Liver (tissue), 9 donors: ENCODE results near the gene SRGAP3. TPM values are rescaled to one million over a fixed set of nuclear protein-coding genes. Genes with fewer than 3 reads are reported as not detected.

Experiments used
- DNase-seq: peaks from one replicate; pipeline ENCODE4 v3.0.0-alpha.2; 2017; ENCODE audit warnings: low spot score
- H3K27ac ChIP-seq, 2 donors: one replicate each; pipeline ENCODE4 v1.7.0; 2013; ENCODE audit warnings: inconsistent platforms in 2 of 2, low read length in 2 of 2, control low read depth in 1 of 2, low read depth in 1 of 2, mild to moderate bottlenecking in 1 of 2
- H3K27me3 ChIP-seq, 4 donors: one replicate each; pipeline versions ENCODE4 v1.6.1 to v1.7.0; 2013; ENCODE audit warnings: low read length in 3 of 4, inconsistent platforms in 1 of 4, mild to moderate bottlenecking in 1 of 4, moderate library complexity in 1 of 4; ENCODE audit not compliant: control insufficient read depth in 4 of 4, insufficient read depth in 4 of 4
- H3K36me3 ChIP-seq, 4 donors: one replicate each; pipeline versions ENCODE4 v1.6.1 to v1.7.0; 2013; ENCODE audit warnings: low read length in 3 of 4, mild to moderate bottlenecking in 3 of 4, low read depth in 1 of 4, moderate library complexity in 1 of 4; ENCODE audit not compliant: control insufficient read depth in 4 of 4, insufficient read depth in 3 of 4
- H3K4me1 ChIP-seq, 4 donors: one replicate each; pipeline versions ENCODE4 v1.6.1 to v1.7.0; 2013; ENCODE audit warnings: low read length in 3 of 4, mild to moderate bottlenecking in 3 of 4, moderate library complexity in 1 of 4; ENCODE audit not compliant: control insufficient read depth in 4 of 4, insufficient read depth in 4 of 4
- H3K4me3 ChIP-seq, 3 donors: one replicate each; pipeline versions ENCODE4 v1.6.1 to v1.7.0; 2013; ENCODE audit warnings: low read length in 3 of 3, control low read depth in 1 of 3, low read depth in 1 of 3, mild to moderate bottlenecking in 1 of 3
- H3K9ac ChIP-seq, 2 donors: one replicate each; pipeline ENCODE4 v1.7.0; 2013; ENCODE audit warnings: low read length in 2 of 2, mild to moderate bottlenecking in 2 of 2, moderate library complexity in 2 of 2, control low read depth in 1 of 2, low read depth in 1 of 2
- H3K9me3 ChIP-seq, 4 donors: one replicate each; pipeline versions ENCODE4 v1.6.1 to v1.7.0; 2013; ENCODE audit warnings: low read length in 3 of 4; ENCODE audit not compliant: control insufficient read depth in 4 of 4
- ATF3 ChIP-seq: IDR thresholded peaks from 2 replicates; pipeline ENCODE4 v1.6.1; 2016; ENCODE audit warnings: antibody characterized with exemption
- CTCF ChIP-seq: fragments of 150-350 bp; IDR thresholded peaks from 2 replicates; pipeline ENCODE4 v1.5.1; 2017; ENCODE audit warnings: improper control_type of control experiment, low read depth, low read length; ENCODE audit not compliant: missing input control
- EGR1 ChIP-seq, 2 donors: IDR thresholded peaks; 2 replicates each; pipeline ENCODE4 v1.6.1; 2016 to 2018; ENCODE audit warnings: antibody characterized with exemption in 2 of 2, low read depth in 2 of 2
- FOXA1 ChIP-seq: IDR thresholded peaks from 2 replicates; pipeline ENCODE4 v1.6.1; 2016; ENCODE audit warnings: antibody characterized with exemption
- FOXA2 ChIP-seq: IDR thresholded peaks from 2 replicates; pipeline ENCODE4 v1.6.1; 2016; ENCODE audit warnings: antibody characterized with exemption
- GABPA ChIP-seq, 2 donors: IDR thresholded peaks in 1 of 2; conservative IDR thresholded peaks in 1 of 2; 2 replicates each; pipeline ENCODE4 v1.6.1; 2016; ENCODE audit warnings: antibody characterized with exemption in 2 of 2, mild to moderate bottlenecking in 1 of 2, moderate library complexity in 1 of 2
- HNF4A ChIP-seq, 2 donors: conservative IDR thresholded peaks; 2 replicates each; pipeline ENCODE4 v1.6.1; 2016; ENCODE audit warnings: antibody characterized with exemption in 2 of 2, mild to moderate bottlenecking in 2 of 2
- HNF4G ChIP-seq: IDR thresholded peaks from 2 replicates; pipeline ENCODE4 v1.6.1; 2016; ENCODE audit warnings: antibody characterized with exemption
- JUND ChIP-seq, 2 donors: IDR thresholded peaks; 2 replicates each; pipeline ENCODE4 v1.6.1; 2016; ENCODE audit warnings: antibody characterized with exemption in 2 of 2
- NR2F2 ChIP-seq: IDR thresholded peaks from 2 replicates; pipeline ENCODE4 v1.6.1; 2016; ENCODE audit warnings: antibody characterized with exemption
- RAD21 ChIP-seq, 2 donors: IDR thresholded peaks; 2 replicates each; pipeline ENCODE4 v1.6.1; 2016; ENCODE audit warnings: antibody characterized with exemption in 2 of 2, mild to moderate bottlenecking in 2 of 2
- REST ChIP-seq: IDR thresholded peaks from 2 replicates; pipeline ENCODE4 v1.6.1; 2016; ENCODE audit warnings: antibody characterized with exemption, mild to moderate bottlenecking
- RXRA ChIP-seq, 2 donors: IDR thresholded peaks; 2 replicates each; pipeline ENCODE4 v1.6.1; 2017 to 2018; ENCODE audit warnings: antibody characterized with exemption in 2 of 2, mild to moderate bottlenecking in 1 of 2
- SP1 ChIP-seq: IDR thresholded peaks from 2 replicates; pipeline ENCODE4 v1.6.1; 2018; ENCODE audit warnings: antibody characterized with exemption, mild to moderate bottlenecking
- TAF1 ChIP-seq: conservative IDR thresholded peaks from 2 replicates; pipeline ENCODE4 v1.6.1; 2016; ENCODE audit warnings: antibody characterized with exemption, mild to moderate bottlenecking
- YY1 ChIP-seq: IDR thresholded peaks from 2 replicates; pipeline ENCODE4 v1.6.1; 2016; ENCODE audit warnings: antibody characterized with exemption, mild to moderate bottlenecking
- ZBTB33 ChIP-seq: IDR thresholded peaks from 2 replicates; pipeline ENCODE4 v1.6.1; 2016; ENCODE audit warnings: antibody characterized with exemption
- WGBS: extraction: QIAGEN DNeasy Blood & Tissue Kit; methylation state at CpG from one replicate; pipeline ENCODE4 v1.1.7; 2013; 5-methylcytosine and 5-hydroxymethylcytosine counted together
- polyA plus RNA-seq, 2 donors: library from polyadenylated mRNA; stranded (reverse) in 1 of 2; unstranded in 1 of 2; fragments of 200-250 nt in 1 of 2; fragments of >200 nt in 1 of 2; fragmentation: Nextera tagmentation in 1 of 2; extraction: Ambion mirVana in 1 of 2; gene quantifications; one replicate each; pipeline versions ENCODE4 v1.2.1 to v1.2.3, GENCODE V29; 2013 to 2015
- total RNA-seq, 2 donors: library from RNA; depleted of rRNA; stranded (reverse); fragments of >200 nt; gene quantifications; one replicate each; pipeline ENCODE4 v1.2.3, GENCODE V29; 2014
- donor health status: healthy.
- donor health status: healthy.
- donor health status: healthy.
- donor health status: healthy.
- donor health status: healthy.

The SRGAP3 gene
- total and polyA plus RNA-seq, 4 donors = 0.61 to 4.2 (median 1.6) TPM

GRCh38 chr3:9110316-9110715 lies 139.1 kb downstream of the SRGAP3 start:
- Histone ChIP-seq H3K36me3 (no peaks in the 10 kb centered on the region), H3K4me1 (no peaks in the 10 kb centered on the region), H3K27ac (no peak overlapping the region), H3K9ac (no peak overlapping the region), H3K4me3 (no peak overlapping the region), H3K27me3 (no peaks in the 10 kb centered on the region), H3K9me3 (no peaks in the 10 kb centered on the region)
- no peak for TF ChIP-seq NR2F2
- TF ChIP-seq ATF3 = no peak
- no peak for TF ChIP-seq CTCF
- TF ChIP-seq ZBTB33 = no peak
- TF ChIP-seq HNF4G = no peak
- TF ChIP-seq JUND (IDR thresholded peaks at IDR 0.05) = no peak
- no peak for TF ChIP-seq RAD21 (IDR thresholded peaks at IDR 0.05)
- TF ChIP-seq RXRA (IDR thresholded peaks at IDR 0.05) = no peak
- TF ChIP-seq FOXA1 = no peak
- TF ChIP-seq YY1 = no peak
- TF ChIP-seq REST = no peak
- no peak for TF ChIP-seq FOXA2
- TF ChIP-seq GABPA (IDR thresholded peaks at IDR 0.05 in 1 of 2, conservative IDR thresholded peaks at IDR 0.05 in 1 of 2) = no peak
- no peak for DNase-seq
- WGBS = 92% methylated on average over 12 of the region's 12 CpGs

GRCh38 chr3:9109568-9109914 lies 139.9 kb downstream of the SRGAP3 start:
- no peak overlapping the region for H3K9ac ChIP-seq
- no peak for DNase-seq
- no peaks in the 10 kb centered on the region for H3K9me3 ChIP-seq
- H3K27ac ChIP-seq = no peak overlapping the region
- TF ChIP-seq TAF1 = no peak
- no peak for TF ChIP-seq SP1
- no peak for TF ChIP-seq ATF3
- no peak for TF ChIP-seq RAD21 (IDR thresholded peaks at IDR 0.05)
- TF ChIP-seq HNF4A (conservative IDR thresholded peaks at IDR 0.05) = no peak
- no peak for TF ChIP-seq RXRA (IDR thresholded peaks at IDR 0.05)
- TF ChIP-seq YY1 = no peak
- no peak for TF ChIP-seq CTCF
- TF ChIP-seq ZBTB33 = no peak
- no peak for TF ChIP-seq FOXA1
- TF ChIP-seq NR2F2 = no peak
- TF ChIP-seq FOXA2 = no peak
- TF ChIP-seq JUND (IDR thresholded peaks at IDR 0.05) = no peak
- TF ChIP-seq EGR1 (IDR thresholded peaks at IDR 0.05; ENCODE audit: low read depth in 2 of 2) = no peak
- no peaks in the 10 kb centered on the region for H3K27me3 ChIP-seq
- no peak overlapping the region for H3K4me3 ChIP-seq
- no peaks in the 10 kb centered on the region for H3K4me1 ChIP-seq
- no peaks in the 10 kb centered on the region for H3K36me3 ChIP-seq
- 81% methylated on average over 3 of the region's 3 CpGs for WGBS
